Measurements from ENCODE around the gene RNF144A.

Gene RNF144A

GRCh38 chr2:6878549-6878948 is 38.7 kb upstream of the RNF144A start:
- Histone ChIP-seq H3K27me3 (replicated peaks) (no peaks in the 10 kb centered on the region), H3K4me3 (ENCODE audit: low read depth, low read length) (no peak overlapping the region), H3K36me3 (replicated peaks) (no peaks in the 10 kb centered on the region), H3K27ac (no peak overlapping the region)
- TF ChIP-seq CTCF (IDR thresholded peaks at IDR 0.05; ENCODE audit: low read depth, low read length, missing control alignments), result no peak
- DNase-seq, result no peak
- in situ Hi-C loops (cut with HindIII; ENCODE audit: low pct_ligation_motif_present, low sequenced_read_pairs), result no loop called here

GRCh38 chr2:6879011-6879410 is 38.2 kb upstream of the RNF144A start:
- no peak for TF ChIP-seq CTCF (IDR thresholded peaks at IDR 0.05; ENCODE audit: low read depth, low read length, missing control alignments)
- Histone ChIP-seq H3K27me3 (replicated peaks) (no peaks in the 10 kb centered on the region), H3K36me3 (replicated peaks) (no peaks in the 10 kb centered on the region), H3K4me3 (ENCODE audit: low read depth, low read length) (no peak overlapping the region), H3K27ac (no peak overlapping the region)
- no peak for DNase-seq
- in situ Hi-C loops (cut with HindIII; ENCODE audit: low pct_ligation_motif_present, low sequenced_read_pairs), result no loop called here

DNA sequence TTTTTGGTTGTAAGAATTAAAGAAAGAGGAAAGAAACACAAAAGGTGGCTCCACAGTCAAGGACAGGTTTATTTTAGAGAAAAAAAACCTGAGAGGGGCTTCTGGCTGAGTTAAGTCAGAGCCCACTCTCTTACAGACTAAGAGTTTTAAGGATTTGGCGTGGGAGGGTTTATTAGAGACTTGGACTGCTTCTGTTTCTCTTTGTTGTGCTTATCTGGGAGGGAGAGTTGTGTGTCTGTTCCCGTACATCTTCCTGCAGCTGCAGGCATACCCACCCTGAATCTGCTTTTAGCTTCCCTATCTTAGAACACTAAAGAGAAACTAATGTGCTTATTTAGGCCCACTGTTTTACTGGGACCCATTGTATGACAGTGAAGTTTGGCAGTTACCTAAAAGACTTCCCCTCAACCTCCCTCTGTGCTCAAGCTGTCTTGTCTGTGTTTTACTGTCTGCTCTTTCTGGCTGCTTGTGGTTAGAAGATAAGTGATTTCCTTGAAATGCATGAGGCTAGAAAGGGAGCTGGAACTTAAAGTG is 36.9 kb upstream of the RNF144A start:
- in situ Hi-C loops (cut with HindIII; ENCODE audit: low pct_ligation_motif_present, low sequenced_read_pairs), result no loop called here
- H3K4me3 ChIP-seq (ENCODE audit: low read depth, low read length), result no peak overlapping the region
- no peak for TF ChIP-seq CTCF (IDR thresholded peaks at IDR 0.05; ENCODE audit: low read depth, low read length, missing control alignments)
- no peak overlapping the region for H3K27ac ChIP-seq
- no peak for DNase-seq
- no peaks in the 10 kb centered on the region for H3K36me3 ChIP-seq (replicated peaks)
- H3K27me3 ChIP-seq (replicated peaks), result no peaks in the 10 kb centered on the region

- no peak overlapping the region for H3K4me3 ChIP-seq (ENCODE audit: low read depth, low read length)
- H3K27me3 ChIP-seq (replicated peaks), result no peaks in the 10 kb centered on the region
- no peaks in the 10 kb centered on the region for H3K36me3 ChIP-seq (replicated peaks)
- H3K27ac ChIP-seq, result no peak overlapping the region
- no peak for TF ChIP-seq CTCF (IDR thresholded peaks at IDR 0.05; ENCODE audit: low read depth, low read length, missing control alignments)
- in situ Hi-C loops (cut with HindIII; ENCODE audit: low pct_ligation_motif_present, low sequenced_read_pairs), result no loop called here
- DNase-seq, result no peak
Measured at GRCh38 chr2:6881046-6881445, 36.2 kb upstream of the RNF144A start.

- no peak overlapping the region for H3K4me3 ChIP-seq (ENCODE audit: low read depth, low read length)
- in situ Hi-C loops (cut with HindIII; ENCODE audit: low pct_ligation_motif_present, low sequenced_read_pairs), result no loop called here
- no peak overlapping the region for H3K27ac ChIP-seq
- no peaks in the 10 kb centered on the region for H3K36me3 ChIP-seq (replicated peaks)
- DNase-seq, result no peak
- TF ChIP-seq CTCF (IDR thresholded peaks at IDR 0.05; ENCODE audit: low read depth, low read length, missing control alignments), result no peak
- H3K27me3 ChIP-seq (replicated peaks), result no peaks in the 10 kb centered on the region
Measured at GRCh38 chr2:6881516-6881915, 35.7 kb upstream of the RNF144A start.

- no peak for DNase-seq
- no peak overlapping the region for H3K4me3 ChIP-seq (ENCODE audit: low read depth, low read length)
- TF ChIP-seq CTCF (IDR thresholded peaks at IDR 0.05; ENCODE audit: low read depth, low read length, missing control alignments), result no peak
- H3K27ac ChIP-seq, result no peak overlapping the region
- no peaks in the 10 kb centered on the region for H3K27me3 ChIP-seq (replicated peaks)
- in situ Hi-C loops (cut with HindIII; ENCODE audit: low pct_ligation_motif_present, low sequenced_read_pairs), result no loop called here
- no peaks in the 10 kb centered on the region for H3K36me3 ChIP-seq (replicated peaks)
Measured at GRCh38 chr2:6883448-6884122, 33.6 kb upstream of the RNF144A start.
